Neural progenitor cell (in vitro differentiated cells): ENCODE results near the gene CBLC.

Experiments
- EZH2 ChIP-seq: fragments of 200-600 bp; sonication (generic); IDR thresholded peaks from 2 replicates; pipeline ENCODE4 v1.6.1; 2017; ENCODE audit warnings: antibody characterized with exemption, mild to moderate bottlenecking, moderate library complexity
- TF ChIP-seq, protein P1 (sequence below): fragments of 200-600 bp; sonication (generic); IDR thresholded peaks from 2 replicates; pipeline ENCODE4 v1.5.1; 2017; ENCODE audit warnings: antibody characterized with exemption, mild to moderate bottlenecking

GRCh38 chr19:44729516-44730033 lies 48.1 kb upstream of the CBLC start:
- TF ChIP-seq, protein P1, sequence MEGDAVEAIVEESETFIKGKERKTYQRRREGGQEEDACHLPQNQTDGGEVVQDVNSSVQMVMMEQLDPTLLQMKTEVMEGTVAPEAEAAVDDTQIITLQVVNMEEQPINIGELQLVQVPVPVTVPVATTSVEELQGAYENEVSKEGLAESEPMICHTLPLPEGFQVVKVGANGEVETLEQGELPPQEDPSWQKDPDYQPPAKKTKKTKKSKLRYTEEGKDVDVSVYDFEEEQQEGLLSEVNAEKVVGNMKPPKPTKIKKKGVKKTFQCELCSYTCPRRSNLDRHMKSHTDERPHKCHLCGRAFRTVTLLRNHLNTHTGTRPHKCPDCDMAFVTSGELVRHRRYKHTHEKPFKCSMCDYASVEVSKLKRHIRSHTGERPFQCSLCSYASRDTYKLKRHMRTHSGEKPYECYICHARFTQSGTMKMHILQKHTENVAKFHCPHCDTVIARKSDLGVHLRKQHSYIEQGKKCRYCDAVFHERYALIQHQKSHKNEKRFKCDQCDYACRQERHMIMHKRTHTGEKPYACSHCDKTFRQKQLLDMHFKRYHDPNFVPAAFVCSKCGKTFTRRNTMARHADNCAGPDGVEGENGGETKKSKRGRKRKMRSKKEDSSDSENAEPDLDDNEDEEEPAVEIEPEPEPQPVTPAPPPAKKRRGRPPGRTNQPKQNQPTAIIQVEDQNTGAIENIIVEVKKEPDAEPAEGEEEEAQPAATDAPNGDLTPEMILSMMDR = no peak
- TF ChIP-seq EZH2 = no peak
